ENCODE measurements around the gene NRDE2. TPM values are rescaled to one million over a fixed set of nuclear protein-coding genes. Genes with fewer than 3 reads are reported as not detected.

NRDE2 gene
- total and polyA plus RNA-seq, 4 donors: 5.6 to 20.0 (median 13.7) TPM

GRCh38 chr14:90278199-90279175, 53.3 kb downstream of the NRDE2 start:
- Histone ChIP-seq H3K27ac (ENCODE audit: low read depth in 1 of 2, low read length in 2 of 2) (peak overlapping the region; percentile 79 to 81), H3K36me3 (ENCODE audit: control insufficient read depth in 4 of 4, insufficient read depth in 3 of 4, low read depth in 1 of 4, low read length in 3 of 4) (peaks cover 3 to 30% (median 12%) of the 10 kb centered on the region in 4 donors), H3K9me3 (ENCODE audit: control insufficient read depth in 4 of 4, low read length in 3 of 4) (no peaks in the 10 kb centered on the region), H3K4me1 (ENCODE audit: control insufficient read depth in 4 of 4, insufficient read depth in 4 of 4, low read length in 3 of 4) (peaks cover 0 to 8% (median 4%) of the 10 kb centered on the region in 4 donors), H3K27me3 (ENCODE audit: control insufficient read depth in 4 of 4, insufficient read depth in 4 of 4, low read length in 3 of 4) (no peaks in the 10 kb centered on the region), H3K9ac (ENCODE audit: low read depth in 1 of 2, low read length in 2 of 2) (no peak overlapping the region), H3K4me3 (ENCODE audit: low read depth in 1 of 3, low read length in 3 of 3) (peak overlapping the region in 2 of 3 donors; percentile 13 to 25)
- DNase-seq (ENCODE audit: low spot score): no peak
- TF ChIP-seq JUND (IDR thresholded peaks at IDR 0.05) (no peak), REST (IDR thresholded peaks at IDR 0.05) (peak; percentile 14), HNF4A (conservative IDR thresholded peaks at IDR 0.05) (peak; percentile 79 to 80), MAX (IDR thresholded peaks at IDR 0.05) (no peak), CTCF (IDR thresholded peaks at IDR 0.05; ENCODE audit: low read depth, low read length, missing input control) (no peak), ZBTB33 (IDR thresholded peaks at IDR 0.05) (peak; percentile 16), ATF3 (IDR thresholded peaks at IDR 0.05) (no peak), RXRA (IDR thresholded peaks at IDR 0.05) (peak; percentile 49 to 77), GABPA (IDR thresholded peaks at IDR 0.05 in 1 of 2, conservative IDR thresholded peaks at IDR 0.05 in 1 of 2) (peak in 1 of 2 donors; percentile 61), YY1 (IDR thresholded peaks at IDR 0.05) (peak; percentile 63), EGR1 (IDR thresholded peaks at IDR 0.05; ENCODE audit: low read depth in 2 of 2) (no peak), SP1 (IDR thresholded peaks at IDR 0.05) (peak; percentile 47), NR2F2 (IDR thresholded peaks at IDR 0.05) (no peak), FOXA1 (IDR thresholded peaks at IDR 0.05) (no peak), FOXA2 (IDR thresholded peaks at IDR 0.05) (no peak), TAF1 (conservative IDR thresholded peaks at IDR 0.05) (no peak), RAD21 (IDR thresholded peaks at IDR 0.05) (peak in 1 of 2 donors; percentile 38), HNF4G (IDR thresholded peaks at IDR 0.05) (peak; percentile 37)
- 72% methylated on average over 35 of the region's 35 CpGs for WGBS
